Panc1 (cell line): ENCODE data around the gene CLDN34. TPM values are rescaled to one million over a fixed set of nuclear protein-coding genes. Genes with fewer than 3 reads are reported as not detected.

Experiments used
- ATAC-seq: fragments of 200-7000 bp; cut with Tn5 transposase; 2 replicates; pipeline ENCODE4 v1.9.1; 2020; ENCODE audit warnings: mild to moderate bottlenecking, moderate library complexity
- BruUV-seq: library from RNA; stranded (reverse); fragments of 400-500 nt; replicated peaks from 2 replicates; lab custom pipeline; 2021; lab: Mats Ljungman, UMichigan
- CTCF ChIA-PET: fragments of 300-600 bp; sonication (Branson Sonifier 250); formaldehyde crosslinking; loops from one replicate; lab custom pipeline; 2022; ENCODE audit warnings: antibody characterized with exemption; lab: Charles Lee
- POLR2A ChIA-PET: fragments of 300-600 bp; sonication (Branson Sonifier 250); formaldehyde crosslinking; loops from one replicate; lab custom pipeline; 2022; ENCODE audit warnings: antibody characterized with exemption; lab: Charles Lee
- DNase-seq: peaks from one replicate; pipeline ENCODE4 v3.0.0-alpha.2; 2010; ENCODE audit warnings: low read depth, low spot score
- H3K27ac ChIP-seq: 2 replicates; pipeline ENCODE4 v1.5.1; 2011; ENCODE audit warnings: mild to moderate bottlenecking, low read length, inconsistent platforms
- H3K27me3 ChIP-seq: fragments of 200-500 bp; sonication (Bioruptor generic); 2 replicates; pipeline ENCODE4 v1.6.0; 2014; ENCODE audit warnings: low read length, inconsistent platforms; ENCODE audit not compliant: control insufficient read depth, insufficient read depth
- H3K36me3 ChIP-seq: fragments of 200-500 bp; sonication (Bioruptor generic); 2 replicates; pipeline ENCODE4 v1.5.1; 2014; ENCODE audit warnings: inconsistent platforms, mild to moderate bottlenecking, low read length, moderate library complexity; ENCODE audit not compliant: control insufficient read depth, insufficient read depth
- H3K4me1 ChIP-seq: 2 replicates; pipeline ENCODE4 v1.5.1; 2011; ENCODE audit warnings: inconsistent platforms, mild to moderate bottlenecking, low read length, moderate library complexity; ENCODE audit not compliant: control insufficient read depth, insufficient read depth
- H3K4me3 ChIP-seq, 2 experiments: 2 replicates each; pipeline ENCODE4 v1.5.1; 2011 to 2012; ENCODE audit warnings: low read depth in 2 of 2, low read length in 2 of 2, mild to moderate bottlenecking in 2 of 2, inconsistent platforms in 1 of 2, moderate library complexity in 1 of 2
- H3K9me3 ChIP-seq: fragments of 200-500 bp; sonication (Bioruptor generic); 2 replicates; pipeline ENCODE4 v1.5.1; 2014; ENCODE audit warnings: low read depth, mild to moderate bottlenecking, inconsistent platforms, low read length, moderate library complexity; ENCODE audit not compliant: control insufficient read depth, insufficient read depth
- CTCF ChIP-seq: fragments of 450-650 bp; IDR thresholded peaks from 2 replicates; pipeline ENCODE4 v1.5.1; 2017; ENCODE audit warnings: mild to moderate bottlenecking
- POLR2AphosphoS5 ChIP-seq: IDR thresholded peaks from 2 replicates; pipeline ENCODE4 v1.6.1; 2012; ENCODE audit warnings: mild to moderate bottlenecking, low read depth, low read length, moderate library complexity
- REST ChIP-seq, 2 experiments: IDR thresholded peaks; 2 replicates each; pipeline ENCODE4 v1.6.1; 2011 to 2012; ENCODE audit warnings: low read depth in 2 of 2, control low read depth in 1 of 2, low read length in 1 of 2, mild to moderate bottlenecking in 1 of 2, moderate library complexity in 1 of 2; ENCODE audit not compliant: insufficient read depth in 1 of 2
- SIN3A ChIP-seq: IDR thresholded peaks from 2 replicates; pipeline ENCODE4 v1.6.1; 2012; ENCODE audit warnings: low read depth, mild to moderate bottlenecking, low read length, moderate library complexity, borderline replicate concordance; ENCODE audit not compliant: insufficient read depth
- TCF7L2 ChIP-seq: IDR thresholded peaks from 2 replicates; pipeline ENCODE4 v1.6.1; 2011; ENCODE audit warnings: mild to moderate bottlenecking, low read depth, low read length, inconsistent platforms
- in situ Hi-C: cut with HindIII; loops from 2 replicates; pipeline ENCODE4 v1.10.0; 2016; ENCODE audit warnings: low sequenced_read_pairs, low pct_unique_long_range_greater_than_20kb
- intact Hi-C: fragments of 100-400 bp; cut with micrococcal nuclease; formaldehyde crosslinking; loops from one replicate; pipeline ENCODE4 v1.10.0; 2022; ENCODE audit not compliant: unreplicated experiment
- total RNA-seq: library from RNA; stranded (reverse); gene quantifications from one replicate; pipeline ENCODE4 v1.2.1, GENCODE V29; 2021; ENCODE audit not compliant: unreplicated experiment

CLDN34 gene
- total RNA-seq, 1 experiment from 2014 or later, result not detected

GRCh38 chrX:10011991-10012390 lies 44.8 kb downstream of the CLDN34 start:
- CTCF ChIA-PET, result no interaction called here
- Histone ChIP-seq H3K4me3 (no peak overlapping the region), H3K4me1 (no peaks in the 10 kb centered on the region), H3K9me3 (no peaks in the 10 kb centered on the region), H3K27ac (no peak overlapping the region), H3K27me3 (no peaks in the 10 kb centered on the region), H3K36me3 (no peaks in the 10 kb centered on the region)
- no peak for TF ChIP-seq SIN3A
- TF ChIP-seq TCF7L2, result no peak
- TF ChIP-seq POLR2AphosphoS5, result no peak
- no peak for TF ChIP-seq REST (IDR thresholded peaks at IDR 0.05; ENCODE audit: insufficient read depth in 1 of 2, low read depth in 2 of 2, low read length in 1 of 2)
- no peak for TF ChIP-seq CTCF
- BruUV-seq, result no TSS peak
- ATAC-seq (peak; percentile 19; the same call in 1 of the 2 replicates), DNase-seq (no peak)
- intact Hi-C loops (no loop called here), in situ Hi-C loops (no loop called here)
- POLR2A ChIA-PET, result no interaction called here

GRCh38 chrX:10014462-10015354 lies 47.5 kb downstream of the CLDN34 start:
- Histone ChIP-seq H3K36me3 (no peaks in the 10 kb centered on the region; the same call in 1 of the 2 replicates), H3K27ac (peak overlapping the region; percentile 77), H3K4me3 (peak overlapping the region; percentile 53 to 56), H3K9me3 (no peaks in the 10 kb centered on the region), H3K27me3 (no peaks in the 10 kb centered on the region), H3K4me1 (no peaks in the 10 kb centered on the region; the same call in 1 of the 2 replicates)
- ATAC-seq, result peak; percentile 86
- in situ Hi-C loops (no loop called here), intact Hi-C loops (no loop called here)
- BruUV-seq, result no TSS peak
- CTCF ChIA-PET, result no interaction called here
- no peak for DNase-seq
- POLR2A ChIA-PET, result no interaction called here
- no peak for TF ChIP-seq SIN3A
- no peak for TF ChIP-seq REST (IDR thresholded peaks at IDR 0.05; ENCODE audit: insufficient read depth in 1 of 2, low read depth in 2 of 2, low read length in 1 of 2)
- TF ChIP-seq CTCF, result no peak
- no peak for TF ChIP-seq TCF7L2
- TF ChIP-seq POLR2AphosphoS5, result no peak
